Nephron (organoid): ENCODE data around the gene GPR37L1.

Experiments used
- H3K27ac Mint-ChIP-seq, 3 experiments: 2 replicates each; pipeline ENCODE4 v1.8.0; 2020; ENCODE audit warnings: mixed read lengths in 3 of 3, mild to moderate bottlenecking in 2 of 3, moderate library complexity in 1 of 3
- H3K27me3 Mint-ChIP-seq: 2 replicates; pipeline ENCODE4 v1.8.0; 2021; ENCODE audit warnings: low read depth, mild to moderate bottlenecking, moderate library complexity, mixed read lengths
- H3K36me3 Mint-ChIP-seq: 2 replicates; pipeline ENCODE4 v1.8.0; 2020; ENCODE audit warnings: low read depth, mixed read lengths
- H3K4me1 Mint-ChIP-seq: 2 replicates; pipeline ENCODE4 v1.8.0; 2020; ENCODE audit warnings: mixed read lengths
- H3K4me3 Mint-ChIP-seq, 3 experiments: 2 replicates each; pipeline ENCODE4 v1.8.0; 2020; ENCODE audit warnings: mild to moderate bottlenecking in 3 of 3, mixed read lengths in 3 of 3, moderate library complexity in 2 of 3
- H3K9me3 Mint-ChIP-seq: 2 replicates; pipeline ENCODE4 v1.8.0; 2020; ENCODE audit warnings: mixed read lengths
- TF ChIP-seq, protein P1 (sequence below), 3 experiments: fragments of 200-600 bp; sonication (generic); IDR thresholded peaks; one replicate each; pipeline ENCODE4 v1.5.0; 2021; ENCODE audit warnings: antibody characterized with exemption in 3 of 3; ENCODE audit not compliant: unreplicated experiment in 3 of 3

GPR37L1 gene

DNA sequence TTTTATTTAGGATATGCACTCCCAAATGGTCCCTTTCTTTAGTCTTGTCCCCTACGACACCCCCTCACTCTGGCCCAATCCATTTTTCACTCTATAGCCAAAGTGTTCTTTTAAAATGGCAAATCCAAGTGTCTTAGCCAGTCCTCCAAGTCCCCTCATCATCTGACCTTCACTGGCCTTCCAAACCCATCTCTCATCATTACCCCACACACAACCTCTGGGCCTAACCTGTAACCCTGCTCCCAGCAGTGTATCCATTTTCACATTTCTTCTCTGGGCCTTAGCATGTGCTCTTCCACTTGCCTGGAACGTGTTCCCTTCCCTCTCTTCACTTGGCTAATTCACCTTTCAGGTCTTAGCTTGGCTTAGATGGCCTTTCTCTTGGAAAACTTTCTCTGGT, 28.3 kb downstream of the GPR37L1 start:
- peaks cover 4% of the 10 kb centered on the region for H3K27me3 Mint-ChIP-seq
- H3K9me3 Mint-ChIP-seq, result no peaks in the 10 kb centered on the region
- no peak overlapping the region for H3K4me3 Mint-ChIP-seq
- H3K27ac Mint-ChIP-seq, result peak overlapping the region in 1 of 3 experiments; percentile 17
- no peaks in the 10 kb centered on the region for H3K36me3 Mint-ChIP-seq
- peaks cover 15% of the 10 kb centered on the region for H3K4me1 Mint-ChIP-seq
- TF ChIP-seq, protein P1, sequence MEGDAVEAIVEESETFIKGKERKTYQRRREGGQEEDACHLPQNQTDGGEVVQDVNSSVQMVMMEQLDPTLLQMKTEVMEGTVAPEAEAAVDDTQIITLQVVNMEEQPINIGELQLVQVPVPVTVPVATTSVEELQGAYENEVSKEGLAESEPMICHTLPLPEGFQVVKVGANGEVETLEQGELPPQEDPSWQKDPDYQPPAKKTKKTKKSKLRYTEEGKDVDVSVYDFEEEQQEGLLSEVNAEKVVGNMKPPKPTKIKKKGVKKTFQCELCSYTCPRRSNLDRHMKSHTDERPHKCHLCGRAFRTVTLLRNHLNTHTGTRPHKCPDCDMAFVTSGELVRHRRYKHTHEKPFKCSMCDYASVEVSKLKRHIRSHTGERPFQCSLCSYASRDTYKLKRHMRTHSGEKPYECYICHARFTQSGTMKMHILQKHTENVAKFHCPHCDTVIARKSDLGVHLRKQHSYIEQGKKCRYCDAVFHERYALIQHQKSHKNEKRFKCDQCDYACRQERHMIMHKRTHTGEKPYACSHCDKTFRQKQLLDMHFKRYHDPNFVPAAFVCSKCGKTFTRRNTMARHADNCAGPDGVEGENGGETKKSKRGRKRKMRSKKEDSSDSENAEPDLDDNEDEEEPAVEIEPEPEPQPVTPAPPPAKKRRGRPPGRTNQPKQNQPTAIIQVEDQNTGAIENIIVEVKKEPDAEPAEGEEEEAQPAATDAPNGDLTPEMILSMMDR (IDR thresholded peaks at IDR 0.05; ENCODE audit: unreplicated experiment in 3 of 3), result no peak

DNA sequence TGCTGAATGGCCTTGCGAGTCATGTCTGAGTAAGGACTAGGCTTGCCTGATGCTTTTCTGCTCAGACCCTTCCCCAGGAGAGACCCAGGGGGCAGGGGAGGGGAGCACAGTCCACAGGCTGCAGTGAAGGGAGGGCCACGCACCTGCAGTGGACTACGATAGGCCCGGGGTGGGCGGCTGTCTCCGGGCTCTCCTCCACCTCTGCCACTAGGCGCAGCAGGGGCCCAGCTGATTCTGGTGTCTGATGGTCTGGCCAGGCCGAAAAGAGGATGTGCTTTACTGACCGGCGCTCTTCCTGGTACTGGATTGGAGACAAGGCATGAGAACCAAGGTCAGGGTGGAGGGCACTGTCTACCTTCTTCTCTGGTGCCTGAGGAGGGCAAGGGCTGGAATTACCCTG, 29.7 kb downstream of the GPR37L1 start:
- peaks cover 18% of the 10 kb centered on the region for H3K4me1 Mint-ChIP-seq
- TF ChIP-seq, protein P1 (IDR thresholded peaks at IDR 0.05; ENCODE audit: unreplicated experiment in 3 of 3), result no peak
- no peaks in the 10 kb centered on the region for H3K27me3 Mint-ChIP-seq
- H3K36me3 Mint-ChIP-seq, result no peaks in the 10 kb centered on the region
- H3K4me3 Mint-ChIP-seq, result no peak overlapping the region
- no peak overlapping the region for H3K27ac Mint-ChIP-seq
- H3K9me3 Mint-ChIP-seq, result no peaks in the 10 kb centered on the region

DNA sequence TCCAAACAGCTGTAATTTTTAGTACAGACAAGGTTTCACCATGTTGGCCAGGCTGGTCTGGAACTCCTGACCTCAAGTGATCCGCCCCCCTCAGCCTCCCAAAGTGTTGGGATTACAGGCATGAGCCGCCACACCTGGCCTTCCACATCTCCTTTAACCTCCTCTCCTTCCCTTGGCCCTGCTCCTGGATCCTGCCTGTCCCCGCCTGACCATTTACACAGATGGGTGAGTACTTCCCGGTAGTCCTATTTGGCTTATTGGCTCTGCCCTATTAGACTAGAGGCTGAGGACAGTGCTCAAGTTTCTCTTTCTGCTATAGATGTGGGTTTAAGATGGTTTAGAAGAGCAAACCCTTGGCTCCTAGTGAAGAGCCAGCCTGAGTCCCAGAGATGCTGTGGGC, 30.6 kb downstream of the GPR37L1 start:
- Mint-ChIP-seq H3K9me3 (no peaks in the 10 kb centered on the region), H3K36me3 (no peaks in the 10 kb centered on the region), H3K4me3 (no peak overlapping the region), H3K27ac (peak overlapping the region in 1 of 3 experiments; percentile 16), H3K4me1 (peaks cover 18% of the 10 kb centered on the region), H3K27me3 (no peaks in the 10 kb centered on the region)
- TF ChIP-seq, protein P1 (IDR thresholded peaks at IDR 0.05; ENCODE audit: unreplicated experiment in 3 of 3), result no peak

DNA sequence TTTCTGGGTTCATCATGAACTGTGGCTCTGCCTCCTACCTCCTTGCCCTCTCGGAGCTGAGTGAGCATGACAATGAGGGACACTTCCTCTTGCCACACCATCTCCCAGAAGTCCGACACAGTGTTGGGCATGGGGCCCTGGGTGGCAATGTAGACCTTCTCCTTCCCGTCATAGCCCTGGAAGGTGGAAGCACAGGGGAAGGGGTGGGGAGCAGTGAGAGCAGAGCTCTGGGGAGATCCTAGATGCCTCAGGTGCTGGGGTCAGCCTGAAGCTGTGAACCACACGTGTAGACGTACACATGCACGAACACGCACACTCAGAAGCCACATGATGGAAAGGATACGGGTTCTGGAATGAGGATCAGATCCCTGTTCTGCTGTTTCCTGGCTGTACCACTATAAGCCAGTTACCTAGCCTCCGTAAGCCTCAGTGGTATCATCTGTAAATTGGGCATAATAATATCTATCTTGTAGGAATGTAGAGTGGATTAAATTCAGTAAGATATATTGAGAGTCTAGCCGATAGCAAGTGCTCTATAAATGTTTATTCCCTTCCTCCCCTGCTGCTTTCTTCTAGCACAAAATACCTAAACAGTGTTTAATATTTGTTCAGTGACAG, 31.5 kb downstream of the GPR37L1 start:
- Mint-ChIP-seq H3K4me1 (peaks cover 24% of the 10 kb centered on the region), H3K27ac (peak overlapping the region; percentile 50 to 74 (median 54)), H3K27me3 (no peaks in the 10 kb centered on the region), H3K9me3 (no peaks in the 10 kb centered on the region), H3K4me3 (no peak overlapping the region), H3K36me3 (no peaks in the 10 kb centered on the region)
- TF ChIP-seq, protein P1 (IDR thresholded peaks at IDR 0.05; ENCODE audit: unreplicated experiment in 3 of 3), result no peak

DNA sequence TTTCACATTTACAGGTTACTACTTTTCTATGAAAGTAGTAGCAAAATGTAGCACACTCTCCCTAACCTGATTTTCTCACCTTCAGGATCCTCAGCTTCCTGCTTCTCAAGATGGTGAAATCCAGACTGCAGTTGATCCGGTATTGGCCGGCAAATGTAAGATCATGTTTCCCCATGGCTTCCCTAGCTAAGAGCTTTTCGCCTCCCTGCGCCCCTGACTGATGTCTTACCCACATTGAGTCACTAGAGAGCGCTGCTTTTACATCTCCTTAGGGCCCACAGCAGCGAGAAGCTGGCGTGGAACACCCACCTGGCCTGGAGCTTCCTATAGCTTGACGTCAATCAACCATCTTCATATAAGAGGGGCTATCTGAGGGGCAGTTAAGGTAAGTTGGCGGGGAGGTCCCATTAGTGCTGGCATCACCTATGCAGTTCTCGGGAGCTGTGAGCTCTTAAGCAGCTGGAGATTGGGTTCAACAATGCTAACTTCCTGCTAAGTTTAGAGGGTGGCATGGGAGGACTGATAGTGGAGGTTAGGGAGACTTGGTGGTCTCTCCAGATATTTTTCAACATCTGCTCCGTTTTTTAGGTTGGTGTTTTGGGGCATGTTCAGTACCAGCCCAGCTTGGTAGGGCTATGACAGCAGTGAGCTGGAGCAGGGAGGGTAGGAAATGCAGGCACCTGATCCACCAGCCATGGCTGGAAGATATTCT, 32.2 kb downstream of the GPR37L1 start:
- TF ChIP-seq, protein P1 (IDR thresholded peaks at IDR 0.05; ENCODE audit: unreplicated experiment in 3 of 3), result peak; percentile 46 to 58 (median 58)
- Mint-ChIP-seq H3K9me3 (no peaks in the 10 kb centered on the region), H3K4me3 (no peak overlapping the region), H3K4me1 (peaks cover 29% of the 10 kb centered on the region), H3K36me3 (no peaks in the 10 kb centered on the region), H3K27me3 (no peaks in the 10 kb centered on the region), H3K27ac (peak overlapping the region; percentile 50 to 74 (median 54))
